Urothelium cell line (cell line): Measurements from ENCODE around the gene SLC2A3.
"Not testable (repeated sequence)": the region's sequence is repeated elsewhere in the genome, so short reads cannot be mapped to it uniquely, and the experiment has no call there.

ENCODE experiments used
- DNase-seq: peaks from one replicate; pipeline ENCODE4 v3.0.0; 2011; ENCODE audit warnings: low spot score, mixed read lengths
- FAIRE-seq: peaks from 2 replicates; lab custom pipeline; 2011; peaks lifted over from hg19 to GRCh38; lab: Jason Lieb, UNC

Gene SLC2A3

DNA sequence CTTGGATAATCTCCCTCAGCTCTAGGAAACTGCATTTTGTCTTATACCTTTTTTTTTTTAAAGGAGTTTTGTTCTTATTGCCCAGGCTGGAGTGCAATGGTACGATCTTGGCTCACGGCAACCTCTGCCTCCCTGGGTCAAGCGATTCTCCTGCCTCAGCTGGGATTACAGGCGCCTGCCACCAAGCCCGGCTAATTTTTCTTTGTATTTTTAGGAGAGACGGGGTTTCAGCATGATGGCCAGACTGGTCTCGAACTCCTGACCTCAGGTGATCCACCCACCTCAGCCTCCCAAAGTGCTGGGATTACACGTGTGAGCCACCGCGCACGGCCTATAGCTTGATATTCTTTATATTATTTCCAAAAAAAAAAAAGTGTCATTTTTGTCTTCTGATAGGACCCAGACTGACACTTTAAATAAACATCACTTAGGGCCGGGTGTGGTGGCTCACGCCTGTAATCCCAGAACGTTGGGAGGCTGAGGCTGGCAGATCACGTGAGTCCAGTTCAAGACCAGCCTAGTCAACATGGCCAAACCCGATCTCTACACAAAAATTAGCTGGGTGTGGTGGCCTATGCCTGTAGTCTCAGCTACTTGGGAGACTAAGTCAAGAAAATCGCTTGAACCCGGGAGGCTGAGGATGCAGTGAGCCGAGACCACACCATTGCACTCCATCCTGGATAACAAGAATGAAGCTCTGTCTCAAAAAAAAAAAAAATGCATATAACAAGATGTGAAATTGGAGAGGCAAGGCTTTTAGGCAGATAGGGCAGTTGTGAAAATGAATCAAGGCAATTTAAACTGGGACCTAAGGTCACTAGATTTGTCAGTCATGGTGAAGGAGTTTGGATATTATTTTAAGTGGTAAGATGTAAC lies 18.4 kb downstream of the SLC2A3 start:
- DNase-seq (no peak), FAIRE-seq (no peak)

DNA sequence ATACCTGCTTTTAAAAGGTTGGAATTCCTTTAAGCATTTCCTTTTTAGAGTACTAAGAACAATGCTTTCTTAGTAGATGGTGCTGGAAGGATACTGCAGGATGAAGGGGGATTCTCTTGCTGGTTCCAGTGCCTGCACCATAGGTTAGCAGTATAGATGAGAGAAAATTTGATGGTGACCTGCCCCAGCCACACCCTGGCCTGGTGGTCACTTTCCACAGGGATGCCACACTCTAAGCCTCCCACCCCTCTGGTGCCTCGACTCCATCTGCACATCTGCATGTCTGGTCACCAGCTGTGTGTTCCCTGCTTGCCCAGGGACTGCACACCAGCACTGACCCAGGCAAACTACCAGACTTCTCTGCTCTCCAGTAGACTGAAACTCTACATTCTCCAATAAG lies 19.1 kb downstream of the SLC2A3 start:
- no peak for FAIRE-seq

DNA sequence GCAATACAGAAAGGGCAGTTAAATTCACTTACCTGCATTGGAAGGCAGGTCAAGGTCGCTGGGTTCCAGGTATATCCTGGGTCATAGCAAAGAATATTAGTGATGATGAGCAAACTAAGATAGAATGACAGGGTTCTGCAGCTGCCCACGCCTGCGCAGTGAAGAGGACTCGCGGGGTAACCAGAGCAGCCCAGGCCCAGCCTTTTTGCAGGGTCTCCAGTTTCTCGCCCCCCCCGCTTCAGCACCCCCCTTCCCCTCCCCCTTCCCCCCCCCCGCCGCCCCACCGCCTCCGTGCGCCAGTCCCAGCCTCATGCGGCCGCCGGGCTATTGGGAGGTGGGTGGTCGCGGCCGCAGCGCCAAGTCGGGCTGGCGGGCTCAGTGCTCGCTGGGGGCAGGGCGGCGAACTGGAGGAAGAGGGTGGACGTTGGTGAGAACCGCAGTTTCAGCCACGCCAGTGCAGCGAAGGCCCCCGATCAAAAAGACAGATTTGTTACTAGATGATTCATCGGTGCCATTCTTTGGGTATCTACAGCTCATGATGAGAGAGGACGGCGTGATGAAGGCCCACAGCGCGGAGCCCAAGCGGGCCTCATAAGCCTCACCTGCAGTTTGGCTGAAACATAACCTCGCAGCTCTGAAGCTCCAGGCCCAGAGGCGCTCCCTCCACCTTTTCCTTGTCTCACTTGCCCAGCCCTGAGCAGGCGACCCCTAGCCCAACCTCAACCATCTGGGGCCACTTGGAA lies 20.2 kb downstream of the SLC2A3 start:
- FAIRE-seq (no peak), DNase-seq (no peak)

More for the DNA sequence above, 19.1 kb downstream of the SLC2A3 start:
- no peak for DNase-seq

DNA sequence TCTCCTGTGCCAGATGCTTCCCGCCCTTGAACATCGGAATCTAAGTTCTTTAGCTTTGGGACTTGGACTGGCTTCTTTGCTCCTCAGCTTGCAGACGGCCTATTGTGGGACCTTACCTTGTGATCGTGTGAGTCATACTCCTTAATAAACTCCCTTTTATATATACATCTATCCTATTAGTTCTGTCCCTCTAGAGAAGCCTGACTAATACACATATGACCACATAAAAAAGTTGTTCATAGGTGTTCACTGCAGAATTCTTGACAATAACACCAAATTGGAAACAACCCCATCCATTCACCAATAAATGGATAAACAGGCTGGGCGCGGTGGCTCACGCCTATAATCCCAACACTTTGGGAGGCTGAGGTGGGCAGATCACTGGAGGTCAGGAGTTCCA lies 25.9 kb downstream of the SLC2A3 start:
- FAIRE-seq, DNase-seq: not testable (repeated sequence)

DNA sequence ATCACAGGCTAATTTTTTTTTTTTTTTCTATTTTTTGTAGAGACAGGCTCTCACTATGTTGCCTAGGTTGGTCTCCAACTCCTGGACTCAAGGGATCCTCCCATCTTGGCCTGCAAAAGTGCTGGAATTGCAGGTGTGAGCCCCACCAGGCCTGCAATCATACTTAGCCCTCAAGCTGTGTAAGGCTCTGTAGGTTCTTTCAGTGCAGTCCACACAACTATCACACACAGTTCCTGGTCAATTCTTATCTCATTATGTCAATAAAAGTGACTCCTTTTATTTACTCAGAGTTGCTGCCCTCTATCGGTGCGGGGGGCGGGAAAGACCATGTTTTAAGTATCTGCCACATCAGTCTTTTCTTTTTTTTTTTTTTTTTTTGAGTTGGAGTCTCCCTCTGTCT lies 29.0 kb downstream of the SLC2A3 start:
- DNase-seq = peak; percentile 79
- FAIRE-seq = no peak

DNA sequence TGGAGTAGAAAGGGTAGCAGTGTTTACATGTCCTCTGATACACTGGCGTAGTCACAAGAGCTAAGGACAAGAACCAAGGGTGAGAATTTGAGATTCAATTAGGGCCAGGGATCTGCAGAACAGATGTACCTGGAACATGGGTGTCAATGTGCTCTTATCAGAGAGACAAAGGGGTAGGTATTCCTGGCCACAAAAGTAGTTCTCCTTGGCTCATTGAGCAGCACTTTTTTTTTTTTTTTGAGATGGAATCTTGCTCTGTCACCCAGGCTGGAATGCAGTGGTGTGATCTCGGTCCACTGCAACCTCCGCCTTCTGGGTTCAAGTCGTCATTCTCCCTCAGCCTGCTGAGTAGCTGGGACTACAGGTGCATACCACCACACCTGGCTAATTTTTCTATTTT lies 29.7 kb downstream of the SLC2A3 start:
- not testable (repeated sequence) for DNase-seq
- peak; percentile 95 for FAIRE-seq

DNA sequence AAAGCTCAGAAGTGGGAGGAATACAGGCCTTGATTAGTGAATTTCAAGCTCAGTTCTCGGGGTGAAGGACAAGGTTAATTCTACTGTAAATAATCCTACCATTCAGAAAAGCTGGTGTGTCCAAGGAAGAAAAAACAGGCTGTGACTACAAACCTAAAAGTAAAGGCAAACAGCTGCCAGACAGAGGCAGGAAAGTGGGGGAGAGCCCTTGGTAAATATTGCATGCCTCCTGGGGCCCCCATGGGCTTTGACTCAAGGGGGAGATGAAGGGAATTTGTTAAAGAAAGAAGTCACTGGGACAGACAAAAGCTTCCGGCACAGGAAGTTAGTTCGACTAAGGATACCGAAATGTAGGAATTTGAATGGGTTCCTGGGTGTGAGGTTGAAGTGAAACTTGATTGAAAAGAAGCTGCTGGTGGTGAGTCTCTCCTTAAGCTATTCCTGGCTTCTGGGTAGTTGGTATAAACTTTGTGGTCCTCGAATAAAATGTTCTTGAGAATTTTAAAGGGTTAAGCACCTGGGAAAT lies 30.3 kb downstream of the SLC2A3 start:
- DNase-seq = not testable (repeated sequence)
- FAIRE-seq = peak; percentile 46

DNA sequence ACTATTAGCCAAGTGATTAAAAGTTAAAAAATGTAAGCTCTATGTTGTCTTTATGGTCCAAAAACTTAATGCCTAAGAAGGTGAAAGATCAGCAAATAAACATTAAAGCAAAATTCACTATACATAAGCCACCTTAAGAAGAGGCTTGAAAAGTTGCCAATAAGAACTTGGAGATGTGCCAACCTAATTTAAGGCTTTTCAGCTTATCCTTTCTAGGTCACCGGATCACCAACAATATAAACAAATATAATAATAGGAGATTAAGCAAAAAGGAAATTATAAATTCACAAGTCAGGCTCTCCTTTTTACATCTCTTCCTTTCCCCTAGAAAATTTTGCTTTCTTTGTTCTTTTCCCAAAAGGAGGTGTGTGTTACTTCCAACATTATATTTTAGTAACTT lies 30.9 kb downstream of the SLC2A3 start:
- FAIRE-seq = no peak

DNA sequence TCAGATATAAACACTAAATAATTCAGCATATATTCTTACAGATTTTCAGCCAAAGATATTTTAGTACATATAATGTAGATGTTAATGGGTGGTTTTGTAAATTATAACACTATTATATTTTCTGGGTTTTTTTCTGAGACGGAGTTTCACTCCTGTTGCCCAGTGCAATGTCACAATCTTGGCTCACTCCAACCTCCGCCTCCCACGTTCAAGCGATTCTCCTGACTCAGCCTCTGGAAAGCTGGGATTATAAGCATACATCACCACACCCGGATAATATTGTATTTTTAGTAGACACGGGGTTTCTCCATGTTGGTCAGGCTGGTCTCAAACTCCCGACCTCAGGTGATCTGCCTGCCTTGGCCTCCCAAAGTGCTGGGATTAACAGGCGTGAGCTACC lies 33.6 kb downstream of the SLC2A3 start:
- DNase-seq, FAIRE-seq: not testable (repeated sequence)

More for the DNA sequence above, 30.9 kb downstream of the SLC2A3 start:
- no peak for DNase-seq

DNA sequence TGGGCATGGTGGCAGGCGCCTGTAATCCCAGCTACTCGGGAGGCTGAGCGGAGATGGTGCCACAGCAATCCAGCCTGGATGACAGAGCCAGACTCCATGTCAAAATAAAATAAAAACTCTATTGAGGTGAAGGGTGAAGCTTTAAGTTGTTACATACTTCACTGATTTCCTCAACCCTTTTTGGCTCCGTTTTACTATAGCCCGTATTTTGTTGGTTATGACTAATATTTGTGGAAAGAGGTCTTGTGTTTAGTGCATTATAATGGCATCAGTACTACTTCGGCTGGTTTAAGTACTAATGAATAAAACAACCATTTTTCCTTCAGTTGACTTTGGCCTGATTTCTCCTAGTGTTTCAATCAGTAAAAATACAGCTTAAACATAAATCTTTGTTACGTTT lies 36.2 kb downstream of the SLC2A3 start:
- DNase-seq (no peak), FAIRE-seq (no peak)

DNA sequence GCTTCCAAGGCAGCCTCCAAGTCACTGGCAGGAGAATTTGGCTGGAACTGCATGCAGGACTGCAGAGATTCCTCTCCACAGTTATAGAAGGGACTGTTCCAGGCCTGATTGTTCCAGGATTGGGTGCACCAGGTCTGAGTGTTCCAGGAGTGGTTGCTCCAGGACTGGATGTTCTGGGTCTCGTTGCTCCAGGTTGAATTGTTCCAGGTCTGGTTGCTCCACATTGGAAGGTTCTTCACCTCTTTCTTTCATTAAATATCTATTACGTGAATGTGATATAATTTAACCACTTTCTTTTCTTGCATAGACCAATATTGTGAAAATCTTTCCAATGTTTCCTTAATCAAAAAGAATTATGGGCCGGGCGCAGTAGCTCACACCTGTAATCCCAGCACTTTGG lies 39.3 kb downstream of the SLC2A3 start:
- not testable (repeated sequence) for FAIRE-seq, DNase-seq

DNA sequence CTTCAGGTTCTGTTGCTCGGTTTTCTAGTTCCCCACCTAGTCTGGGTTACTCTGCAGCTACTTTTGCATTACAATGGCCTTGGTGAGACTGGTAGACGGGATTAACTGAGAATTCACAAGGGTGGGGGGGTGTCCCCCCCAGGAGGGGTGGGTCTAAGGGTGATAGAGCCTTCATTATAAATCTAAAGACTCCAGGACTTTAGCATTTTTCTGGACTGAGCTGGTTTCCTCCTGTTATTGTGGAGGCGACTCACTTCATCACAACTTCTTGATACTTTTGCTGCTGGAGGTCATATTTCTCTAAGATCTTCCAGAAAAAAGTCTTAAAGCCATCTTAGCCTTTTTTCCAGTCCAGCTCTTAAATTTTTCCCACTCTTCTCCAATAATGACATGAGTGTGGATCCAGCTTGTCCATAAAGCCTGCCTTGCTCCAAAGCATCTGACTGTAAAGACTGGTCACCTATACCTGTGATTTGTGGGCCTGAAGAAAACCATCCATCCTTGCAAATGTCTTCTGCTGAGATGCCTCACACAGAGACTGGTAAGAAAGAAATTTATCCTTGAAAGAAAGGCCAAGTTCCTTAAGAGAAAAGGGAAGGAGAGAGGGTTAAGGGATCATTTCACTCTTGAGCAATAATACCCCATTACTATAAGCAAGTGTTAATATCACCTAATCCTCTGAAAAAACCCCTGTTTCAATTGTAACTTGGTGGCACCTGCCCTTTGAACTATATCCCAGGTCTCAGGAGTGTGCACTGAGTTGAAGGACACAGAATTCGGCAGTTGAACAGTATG lies 43.6 kb downstream of the SLC2A3 start:
- FAIRE-seq (no peak), DNase-seq (no peak)

DNA sequence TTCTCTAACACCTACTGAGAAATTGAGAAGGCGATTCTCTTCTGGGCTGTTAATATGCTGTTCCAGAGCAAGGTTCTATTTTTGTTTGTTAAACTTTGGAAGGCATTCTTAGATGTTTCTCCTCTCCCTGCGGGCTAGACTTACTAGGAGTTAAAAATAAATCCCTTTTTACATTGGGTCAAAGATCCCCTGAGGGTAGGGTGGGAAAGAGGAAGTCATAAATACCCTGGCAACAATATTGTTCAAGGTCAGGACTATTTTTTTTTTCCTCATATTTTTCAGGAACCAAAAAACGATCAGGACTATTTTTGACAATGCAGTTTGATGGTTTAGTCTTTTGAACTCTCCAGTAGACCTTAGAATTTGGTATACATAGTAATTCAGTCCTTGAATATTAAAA lies 51.3 kb downstream of the SLC2A3 start:
- FAIRE-seq (no peak), DNase-seq (no peak)

DNA sequence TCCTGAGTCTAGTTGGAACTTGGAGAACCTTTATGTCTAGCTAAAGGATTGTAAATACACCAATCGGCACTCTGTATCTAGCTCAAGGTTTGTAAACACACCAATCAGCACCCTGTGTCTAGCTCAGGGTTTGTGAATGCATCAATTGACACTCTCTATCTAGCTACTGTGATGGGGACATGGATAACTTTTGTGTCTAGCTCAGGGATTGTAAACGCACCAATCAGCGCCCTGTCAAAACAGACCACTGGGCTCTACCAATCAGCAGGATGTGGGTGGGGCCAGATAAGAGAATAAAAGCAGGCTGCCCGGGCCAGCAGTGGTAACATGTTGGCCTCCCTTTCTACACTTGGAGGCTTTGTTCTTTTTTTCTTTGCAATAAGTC lies 54.3 kb downstream of the SLC2A3 start:
- DNase-seq, FAIRE-seq: not testable (repeated sequence)

DNA sequence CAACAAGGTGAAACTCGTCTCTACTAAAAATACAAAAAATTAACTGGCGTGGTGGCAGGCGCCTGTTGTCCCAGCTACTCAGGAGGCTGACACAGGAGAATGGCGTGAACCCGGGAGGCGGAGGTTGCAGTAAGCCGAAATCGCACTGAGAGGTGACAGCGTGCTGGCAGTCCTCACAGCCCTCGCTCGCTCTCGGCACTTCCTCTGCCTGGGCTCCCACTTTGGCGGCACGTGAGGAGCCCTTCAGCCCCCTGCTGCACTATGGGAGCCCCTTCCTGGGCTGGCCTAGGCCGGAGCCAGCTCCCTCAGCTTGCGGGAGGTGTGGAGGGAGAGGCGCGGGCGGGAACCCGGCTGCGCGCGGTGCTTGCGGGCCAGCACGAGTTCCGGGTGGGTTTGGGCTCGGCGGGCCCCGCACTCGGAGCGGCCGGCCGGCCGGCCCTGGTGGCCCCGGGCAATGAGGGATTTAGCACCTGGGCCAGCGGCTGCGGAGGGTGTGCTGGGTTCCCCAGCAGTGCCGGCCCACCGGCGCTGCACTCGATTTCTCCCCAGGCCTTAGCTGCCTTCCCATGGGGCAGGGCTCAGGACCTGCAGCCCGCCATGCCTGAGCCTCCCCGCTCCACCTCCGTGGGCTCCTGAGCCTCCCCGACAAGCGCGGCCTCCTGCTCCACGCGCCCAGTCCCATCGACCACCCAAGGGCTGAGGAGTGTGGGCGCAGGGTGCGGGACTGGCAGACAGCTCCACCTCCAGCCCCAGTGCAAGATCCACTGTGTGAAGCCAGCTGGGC lies 54.8 kb downstream of the SLC2A3 start:
- FAIRE-seq, DNase-seq: not testable (repeated sequence)

DNA sequence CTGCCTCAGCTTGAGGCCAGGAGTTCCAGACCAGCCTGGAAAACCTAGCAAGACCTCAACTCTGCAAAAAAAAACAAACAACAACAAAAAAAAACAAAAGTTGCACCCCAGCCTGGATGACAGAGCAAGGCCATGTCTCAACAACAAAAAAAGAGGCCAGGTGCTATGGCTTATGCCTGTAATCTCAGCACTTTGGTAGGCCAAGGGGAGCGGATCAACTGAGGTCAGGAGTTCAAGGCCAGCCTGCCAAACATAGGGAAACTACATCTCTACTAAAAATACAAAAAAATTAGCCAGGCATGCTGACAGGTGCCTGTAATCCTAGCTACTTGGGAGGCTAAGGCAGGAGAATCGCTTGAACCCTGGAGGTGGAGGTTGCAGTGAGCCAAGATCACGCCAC lies 56.7 kb downstream of the SLC2A3 start:
- DNase-seq (no peak), FAIRE-seq (no peak)

DNA sequence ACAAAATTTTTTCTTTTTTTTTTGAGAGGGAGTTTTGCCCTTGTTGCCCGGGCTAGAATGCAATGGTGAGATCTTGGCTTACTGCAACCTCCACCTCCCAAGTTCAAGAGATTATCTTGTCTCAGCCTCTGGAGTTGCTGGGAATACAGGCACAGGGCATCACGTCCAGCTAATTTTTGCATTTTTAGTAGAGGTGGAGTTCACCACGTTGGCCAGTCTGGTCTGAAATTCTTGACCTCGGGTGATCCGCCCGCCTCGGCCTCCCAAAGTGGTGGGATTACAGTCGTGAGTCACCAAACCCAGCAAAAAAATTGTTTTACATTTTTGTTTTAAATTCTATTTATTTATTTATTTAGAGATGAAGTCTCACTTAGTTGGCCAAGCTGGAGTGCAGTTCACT lies 58.6 kb downstream of the SLC2A3 start:
- DNase-seq (no peak), FAIRE-seq (no peak)

DNA sequence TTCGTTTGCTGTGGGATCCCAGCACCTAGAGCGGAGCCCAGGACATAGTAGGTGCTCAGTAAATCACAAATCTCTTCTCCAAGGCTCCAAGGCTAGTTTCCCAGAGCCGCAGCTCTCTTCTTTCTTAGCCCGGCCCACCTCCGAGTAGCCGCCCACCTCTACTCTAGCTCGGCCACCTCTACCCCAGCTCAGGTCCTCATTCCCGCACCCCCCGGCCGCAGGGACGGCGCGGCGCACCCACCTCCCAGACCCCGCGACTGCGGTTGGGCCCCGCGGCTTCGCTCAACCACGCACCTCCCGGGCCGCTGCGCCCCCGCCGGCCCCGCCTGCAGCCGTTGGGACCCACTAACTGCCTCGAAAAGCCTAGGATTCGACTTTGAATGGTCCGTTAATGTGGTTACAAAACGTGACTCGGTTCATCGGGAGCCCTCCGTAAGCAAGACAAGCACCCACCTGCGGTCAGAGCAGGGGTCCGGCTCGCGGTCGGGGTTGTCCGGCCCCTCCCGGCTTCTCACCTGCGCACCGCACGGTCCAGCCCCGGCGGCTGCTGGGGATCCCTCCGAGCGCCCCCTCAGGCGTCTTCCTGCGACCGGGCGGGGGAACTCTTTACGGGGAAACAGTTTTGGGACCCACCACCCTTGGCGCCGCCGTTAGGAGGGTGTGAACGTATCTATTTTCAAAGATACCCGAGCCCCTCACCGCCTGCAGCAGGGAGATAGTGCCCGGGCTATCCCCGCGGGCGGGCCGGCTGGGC lies 63.2 kb downstream of the SLC2A3 start, which contains the start of gene SLC2A14:
Gene SLC2A14 (minus strand): TSS at position 350 of the 754 bp plus-strand sequence. CDS start 3,035 bp downstream, outside the sequence.
- no peak for FAIRE-seq
- DNase-seq = no peak

DNA sequence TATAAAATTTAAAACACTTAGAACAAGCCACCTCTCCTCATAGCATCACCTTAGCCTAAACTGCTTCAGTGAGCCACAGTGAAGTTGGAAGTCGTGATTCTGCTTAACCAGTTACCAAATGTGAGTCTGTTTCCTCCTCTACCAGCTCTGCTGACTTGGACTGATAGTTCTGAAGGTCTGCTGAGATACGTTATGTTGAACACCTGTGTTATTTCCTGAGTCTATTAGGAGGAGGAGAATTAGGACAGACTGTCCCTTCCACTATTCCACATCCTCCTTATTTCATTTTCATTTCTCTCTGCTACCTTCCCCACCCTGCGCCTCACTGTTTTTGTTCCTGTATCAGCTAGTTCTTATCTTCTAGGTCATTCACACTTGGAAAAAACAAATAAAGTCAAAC lies 65.7 kb downstream of the SLC2A3 start:
- no peak for FAIRE-seq
- DNase-seq = no peak
